Suprapubic skin (tissue), 3 donors: ENCODE measurements around the gene NUBP1.

Experiments
- POLR2A ChIP-seq, 2 donors: fragments of 450-650 bp; IDR thresholded peaks; one replicate each; pipeline ENCODE4 v1.6.1; 2017; ENCODE audit warnings: antibody characterized with exemption in 2 of 2, mild to moderate bottlenecking in 2 of 2, moderate library complexity in 2 of 2
- TF ChIP-seq, protein P1 (sequence below), 2 donors: fragments of 200-600 bp in 1 of 2; fragments of 450-650 bp in 1 of 2; sonication (generic) in 1 of 2; IDR thresholded peaks; one replicate each; pipeline ENCODE4 v1.5.1; 2016 to 2019; ENCODE audit warnings: antibody characterized with exemption in 2 of 2, mild to moderate bottlenecking in 1 of 2, moderate library complexity in 1 of 2

DNA sequence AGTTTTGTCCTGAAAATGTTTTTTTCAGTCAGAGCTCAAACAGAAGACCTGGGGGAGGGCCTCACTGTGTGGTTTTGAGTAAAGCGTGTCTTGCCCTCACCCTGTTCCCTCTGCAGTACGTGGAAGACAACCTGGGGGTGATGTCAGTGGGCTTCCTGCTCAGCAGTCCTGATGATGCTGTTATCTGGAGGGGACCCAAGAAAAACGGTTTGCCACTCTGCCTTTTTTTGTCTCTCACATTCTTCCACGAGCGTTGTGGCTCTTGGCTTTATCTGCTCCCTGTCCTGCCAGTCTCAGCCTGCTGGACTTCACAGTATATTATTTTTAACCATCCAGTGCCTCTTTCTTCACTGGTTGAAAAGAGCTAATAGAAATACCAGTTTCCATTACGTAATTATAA, 12.9 kb downstream of the NUBP1 start:
- no peak for TF ChIP-seq POLR2A (IDR thresholded peaks at IDR 0.05)
- TF ChIP-seq, protein P1, sequence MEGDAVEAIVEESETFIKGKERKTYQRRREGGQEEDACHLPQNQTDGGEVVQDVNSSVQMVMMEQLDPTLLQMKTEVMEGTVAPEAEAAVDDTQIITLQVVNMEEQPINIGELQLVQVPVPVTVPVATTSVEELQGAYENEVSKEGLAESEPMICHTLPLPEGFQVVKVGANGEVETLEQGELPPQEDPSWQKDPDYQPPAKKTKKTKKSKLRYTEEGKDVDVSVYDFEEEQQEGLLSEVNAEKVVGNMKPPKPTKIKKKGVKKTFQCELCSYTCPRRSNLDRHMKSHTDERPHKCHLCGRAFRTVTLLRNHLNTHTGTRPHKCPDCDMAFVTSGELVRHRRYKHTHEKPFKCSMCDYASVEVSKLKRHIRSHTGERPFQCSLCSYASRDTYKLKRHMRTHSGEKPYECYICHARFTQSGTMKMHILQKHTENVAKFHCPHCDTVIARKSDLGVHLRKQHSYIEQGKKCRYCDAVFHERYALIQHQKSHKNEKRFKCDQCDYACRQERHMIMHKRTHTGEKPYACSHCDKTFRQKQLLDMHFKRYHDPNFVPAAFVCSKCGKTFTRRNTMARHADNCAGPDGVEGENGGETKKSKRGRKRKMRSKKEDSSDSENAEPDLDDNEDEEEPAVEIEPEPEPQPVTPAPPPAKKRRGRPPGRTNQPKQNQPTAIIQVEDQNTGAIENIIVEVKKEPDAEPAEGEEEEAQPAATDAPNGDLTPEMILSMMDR (IDR thresholded peaks at IDR 0.05) = no peak
